Measurements from ENCODE around the gene CCDC3.

CCDC3 gene

DNA sequence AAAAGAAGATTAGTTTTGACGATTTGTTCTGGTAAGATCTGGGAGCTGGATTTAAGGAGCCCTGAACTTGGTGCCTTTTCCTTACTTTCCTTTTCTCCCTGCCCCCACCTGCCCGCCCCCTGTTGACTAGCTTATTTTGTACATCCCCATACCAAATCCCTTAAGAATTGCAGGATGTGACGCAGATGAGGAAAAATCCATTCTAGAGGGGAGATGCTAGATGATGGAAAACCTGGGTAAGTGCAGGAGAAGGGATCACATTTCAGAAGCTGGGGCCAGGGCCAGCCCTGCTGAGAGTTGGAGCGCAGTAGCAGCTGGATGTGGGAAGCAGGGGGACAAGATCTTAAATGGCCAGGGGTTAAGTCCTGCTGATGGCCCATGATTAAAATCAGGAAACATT lies 93.9 kb downstream of the CCDC3 start:
- no peaks in the 10 kb centered on the region for H4K20me1 ChIP-seq (ENCODE audit: insufficient read depth, low read length)
- no peaks in the 10 kb centered on the region for H3K4me1 ChIP-seq (ENCODE audit: insufficient read depth, low read length, severe bottlenecking)
- H2AFZ ChIP-seq (ENCODE audit: low read length): no peak overlapping the region
- H3K36me3 ChIP-seq (ENCODE audit: insufficient read depth, low read length): no peaks in the 10 kb centered on the region
- no peaks in the 10 kb centered on the region for H3K9me2 ChIP-seq (ENCODE audit: low read depth, low read length)
- H3F3A ChIP-seq (ENCODE audit: insufficient read depth, low read length): no peaks in the 10 kb centered on the region
- H3K9ac ChIP-seq (ENCODE audit: low read length): no peak overlapping the region
- no peak overlapping the region for H3K27ac ChIP-seq (ENCODE audit: low read depth, low read length, poor library complexity, severe bottlenecking)
- H3K9me3 ChIP-seq (ENCODE audit: low read length): no peaks in the 10 kb centered on the region
- no peak for TF ChIP-seq EZH2 (IDR thresholded peaks at IDR 0.05; ENCODE audit: borderline replicate concordance, low read length)
- TF ChIP-seq, protein P1, sequence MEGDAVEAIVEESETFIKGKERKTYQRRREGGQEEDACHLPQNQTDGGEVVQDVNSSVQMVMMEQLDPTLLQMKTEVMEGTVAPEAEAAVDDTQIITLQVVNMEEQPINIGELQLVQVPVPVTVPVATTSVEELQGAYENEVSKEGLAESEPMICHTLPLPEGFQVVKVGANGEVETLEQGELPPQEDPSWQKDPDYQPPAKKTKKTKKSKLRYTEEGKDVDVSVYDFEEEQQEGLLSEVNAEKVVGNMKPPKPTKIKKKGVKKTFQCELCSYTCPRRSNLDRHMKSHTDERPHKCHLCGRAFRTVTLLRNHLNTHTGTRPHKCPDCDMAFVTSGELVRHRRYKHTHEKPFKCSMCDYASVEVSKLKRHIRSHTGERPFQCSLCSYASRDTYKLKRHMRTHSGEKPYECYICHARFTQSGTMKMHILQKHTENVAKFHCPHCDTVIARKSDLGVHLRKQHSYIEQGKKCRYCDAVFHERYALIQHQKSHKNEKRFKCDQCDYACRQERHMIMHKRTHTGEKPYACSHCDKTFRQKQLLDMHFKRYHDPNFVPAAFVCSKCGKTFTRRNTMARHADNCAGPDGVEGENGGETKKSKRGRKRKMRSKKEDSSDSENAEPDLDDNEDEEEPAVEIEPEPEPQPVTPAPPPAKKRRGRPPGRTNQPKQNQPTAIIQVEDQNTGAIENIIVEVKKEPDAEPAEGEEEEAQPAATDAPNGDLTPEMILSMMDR (IDR thresholded peaks at IDR 0.05; ENCODE audit: low read length): no peak
- no peak overlapping the region for H3K4me2 ChIP-seq (ENCODE audit: low read length)
- H3K4me3 ChIP-seq (ENCODE audit: low read depth, low read length, poor library complexity, severe bottlenecking): no peak overlapping the region
- H3K27me3 ChIP-seq (ENCODE audit: insufficient read depth, low read length): no peaks in the 10 kb centered on the region
- no peaks in the 10 kb centered on the region for H3K79me2 ChIP-seq (ENCODE audit: insufficient read depth, low read length)

DNA sequence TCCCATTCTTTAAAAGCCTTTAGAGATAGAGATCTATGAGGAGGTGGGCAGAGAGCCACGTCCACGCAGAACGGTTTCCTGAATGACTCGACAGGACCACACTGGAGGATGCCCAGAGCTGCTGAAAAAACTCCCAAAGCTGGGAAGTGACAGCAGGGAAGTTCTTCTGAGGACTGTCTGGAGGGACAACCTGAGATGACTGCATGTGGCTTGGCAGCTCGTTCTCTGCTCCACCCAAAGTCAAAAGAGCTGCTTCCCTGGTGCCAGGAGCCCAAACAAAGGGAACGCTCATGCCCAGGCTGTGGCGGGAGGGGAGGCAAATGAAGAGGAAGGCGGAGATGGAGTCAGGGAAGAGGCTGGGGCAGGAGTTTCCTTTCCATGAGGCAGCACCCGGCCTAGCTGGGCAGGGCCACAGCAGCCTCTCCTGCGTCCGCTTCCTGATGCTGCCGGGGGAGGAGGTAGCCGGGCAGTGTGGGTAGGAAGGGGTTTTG lies 95.4 kb downstream of the CCDC3 start:
- Histone ChIP-seq H4K20me1 (ENCODE audit: insufficient read depth, low read length) (no peaks in the 10 kb centered on the region), H3K27ac (ENCODE audit: low read depth, low read length, poor library complexity, severe bottlenecking) (no peak overlapping the region), H3K9me2 (ENCODE audit: low read depth, low read length) (no peaks in the 10 kb centered on the region), H3K27me3 (ENCODE audit: insufficient read depth, low read length) (no peaks in the 10 kb centered on the region), H3K4me2 (ENCODE audit: low read length) (no peak overlapping the region), H3K36me3 (ENCODE audit: insufficient read depth, low read length) (no peaks in the 10 kb centered on the region), H3K9ac (ENCODE audit: low read length) (no peak overlapping the region), H3K79me2 (ENCODE audit: insufficient read depth, low read length) (no peaks in the 10 kb centered on the region), H3K4me3 (ENCODE audit: low read depth, low read length, poor library complexity, severe bottlenecking) (no peak overlapping the region), H3K9me3 (ENCODE audit: low read length) (no peaks in the 10 kb centered on the region), H3K4me1 (ENCODE audit: insufficient read depth, low read length, severe bottlenecking) (no peaks in the 10 kb centered on the region), H2AFZ (ENCODE audit: low read length) (no peak overlapping the region), H3F3A (ENCODE audit: insufficient read depth, low read length) (no peaks in the 10 kb centered on the region)
- TF ChIP-seq, protein P1 (IDR thresholded peaks at IDR 0.05; ENCODE audit: low read length): no peak
- no peak for TF ChIP-seq EZH2 (IDR thresholded peaks at IDR 0.05; ENCODE audit: borderline replicate concordance, low read length)

- no peaks in the 10 kb centered on the region for H3K9me2 ChIP-seq (ENCODE audit: low read depth, low read length)
- no peaks in the 10 kb centered on the region for H3K27me3 ChIP-seq (ENCODE audit: insufficient read depth, low read length)
- H2AFZ ChIP-seq (ENCODE audit: low read length): no peak overlapping the region
- H3F3A ChIP-seq (ENCODE audit: insufficient read depth, low read length): no peaks in the 10 kb centered on the region
- H3K4me1 ChIP-seq (ENCODE audit: insufficient read depth, low read length, severe bottlenecking): no peaks in the 10 kb centered on the region
- no peak overlapping the region for H3K4me3 ChIP-seq (ENCODE audit: low read depth, low read length, poor library complexity, severe bottlenecking)
- TF ChIP-seq, protein P1 (IDR thresholded peaks at IDR 0.05; ENCODE audit: low read length): no peak
- no peak for TF ChIP-seq EZH2 (IDR thresholded peaks at IDR 0.05; ENCODE audit: borderline replicate concordance, low read length)
- H3K36me3 ChIP-seq (ENCODE audit: insufficient read depth, low read length): no peaks in the 10 kb centered on the region
- H3K9me3 ChIP-seq (ENCODE audit: low read length): no peaks in the 10 kb centered on the region
- no peak overlapping the region for H3K4me2 ChIP-seq (ENCODE audit: low read length)
- H3K9ac ChIP-seq (ENCODE audit: low read length): no peak overlapping the region
- H3K79me2 ChIP-seq (ENCODE audit: insufficient read depth, low read length): no peaks in the 10 kb centered on the region
- no peaks in the 10 kb centered on the region for H4K20me1 ChIP-seq (ENCODE audit: insufficient read depth, low read length)
- no peak overlapping the region for H3K27ac ChIP-seq (ENCODE audit: low read depth, low read length, poor library complexity, severe bottlenecking)
Observed at GRCh38 chr10:12905067-12905466, 96.4 kb downstream of the CCDC3 start.

All from OCI-LY1 (cell line).